Mesenchymal stem cell (in vitro differentiated cells and primary cell): ENCODE results near the gene LRRC37A.
"Not testable (repeated sequence)": the region's sequence is repeated elsewhere in the genome, so short reads cannot be mapped to it uniquely, and the experiment has no call there.

Experiments used
- DNase-seq: peaks from one replicate; pipeline ENCODE4 v3.0.0-alpha.2; 2013
- H2AFZ ChIP-seq: one replicate; pipeline ENCODE4 v1.6.1; 2013; ENCODE audit warnings: low read depth, mild to moderate bottlenecking, control low read depth, inconsistent platforms, low read length, moderate library complexity
- H2AK5ac ChIP-seq: 2 replicates; pipeline ENCODE4 v1.6.1; 2013; ENCODE audit warnings: low read length, moderate library complexity, mild to moderate bottlenecking, inconsistent platforms; ENCODE audit not compliant: severe bottlenecking
- H2BK120ac ChIP-seq: one replicate; pipeline ENCODE4 v1.6.1; 2013; ENCODE audit warnings: low read depth, mild to moderate bottlenecking, inconsistent platforms, low read length, moderate library complexity
- H2BK12ac ChIP-seq, 2 experiments: one replicate each; pipeline ENCODE4 v1.6.1; 2013; ENCODE audit warnings: inconsistent platforms in 2 of 2, low read length in 2 of 2, mild to moderate bottlenecking in 2 of 2, moderate library complexity in 2 of 2, control low read depth in 1 of 2
- H2BK15ac ChIP-seq: one replicate; pipeline ENCODE4 v1.6.1; 2013; ENCODE audit warnings: mild to moderate bottlenecking, low read depth, inconsistent platforms; ENCODE audit not compliant: poor library complexity, severe bottlenecking
- H2BK5ac ChIP-seq: 2 replicates; pipeline ENCODE4 v1.6.1; 2013; ENCODE audit warnings: low read depth, mild to moderate bottlenecking, low read length, control low read depth, inconsistent platforms; ENCODE audit not compliant: poor library complexity, severe bottlenecking
- H3K14ac ChIP-seq, 2 experiments: one replicate each; pipeline ENCODE4 v1.6.1; 2013; ENCODE audit warnings: inconsistent platforms in 2 of 2, low read length in 2 of 2, control low read depth in 1 of 2, mild to moderate bottlenecking in 1 of 2, moderate library complexity in 1 of 2
- H3K18ac ChIP-seq, 2 experiments: one replicate each; pipeline ENCODE4 v1.6.1; 2013; ENCODE audit warnings: inconsistent platforms in 2 of 2, low read length in 2 of 2, control low read depth in 1 of 2, low read depth in 1 of 2, mild to moderate bottlenecking in 1 of 2
- H3K23ac ChIP-seq, 2 experiments: one replicate each; pipeline ENCODE4 v1.6.1; 2013; ENCODE audit warnings: inconsistent platforms in 2 of 2, low read length in 2 of 2, mild to moderate bottlenecking in 2 of 2, moderate library complexity in 2 of 2, control low read depth in 1 of 2
- H3K27ac ChIP-seq: 2 replicates; pipeline ENCODE4 v1.5.1; 2013; ENCODE audit warnings: mild to moderate bottlenecking, moderate library complexity, low read length, control low read depth, inconsistent platforms; ENCODE audit not compliant: poor library complexity, severe bottlenecking
- H3K27me3 ChIP-seq, 2 experiments: 2 replicates each; pipeline versions ENCODE4 v1.6.1 to v1.7.0; 2013; ENCODE audit warnings: low read length in 2 of 2, mild to moderate bottlenecking in 2 of 2, moderate library complexity in 2 of 2, control low read depth in 1 of 2, inconsistent platforms in 1 of 2; ENCODE audit not compliant: control insufficient read depth in 1 of 2, insufficient read depth in 1 of 2
- H3K36me3 ChIP-seq, 2 experiments: 2 replicates each; pipeline versions ENCODE4 v1.6.1 to v1.7.0; 2013; ENCODE audit warnings: low read length in 2 of 2, control low read depth in 1 of 2, inconsistent platforms in 1 of 2, low read depth in 1 of 2, mild to moderate bottlenecking in 1 of 2; ENCODE audit not compliant: insufficient read depth in 2 of 2, control insufficient read depth in 1 of 2
- H3K4ac ChIP-seq, 2 experiments: one replicate each; pipeline ENCODE4 v1.6.1; 2013; ENCODE audit warnings: inconsistent platforms in 2 of 2, low read length in 2 of 2, mild to moderate bottlenecking in 2 of 2, moderate library complexity in 2 of 2, control low read depth in 1 of 2, low read depth in 1 of 2
- H3K4me1 ChIP-seq: 2 replicates; pipeline ENCODE4 v1.6.1; 2013; ENCODE audit warnings: low read depth, low read length, control low read depth; ENCODE audit not compliant: control insufficient read depth, insufficient read depth
- H3K4me2 ChIP-seq: 2 replicates; pipeline ENCODE4 v1.6.1; 2013; ENCODE audit warnings: low read length, mild to moderate bottlenecking, inconsistent platforms; ENCODE audit not compliant: poor library complexity, severe bottlenecking
- H3K4me3 ChIP-seq, 2 experiments: 2 replicates each; pipeline versions ENCODE4 v1.5.1 to v1.7.0; 2013; ENCODE audit warnings: low read length in 2 of 2, mild to moderate bottlenecking in 2 of 2, control low read depth in 1 of 2, low read depth in 1 of 2; ENCODE audit not compliant: insufficient read depth in 1 of 2
- H3K79me1 ChIP-seq: replicated peaks from 2 replicates; pipeline ENCODE4 v1.6.1; 2013; ENCODE audit warnings: mild to moderate bottlenecking, control low read depth, low read length, inconsistent platforms; ENCODE audit not compliant: poor library complexity, severe bottlenecking
- H3K9ac ChIP-seq: 2 replicates; pipeline ENCODE4 v1.7.0; 2013; ENCODE audit warnings: mild to moderate bottlenecking, low read length, moderate library complexity
- H3K9me3 ChIP-seq: 2 replicates; pipeline ENCODE4 v1.7.0; 2013; ENCODE audit warnings: mild to moderate bottlenecking, low read length; ENCODE audit not compliant: control insufficient read depth
- H4K8ac ChIP-seq: one replicate; pipeline ENCODE4 v1.6.1; 2013; ENCODE audit warnings: inconsistent platforms, mild to moderate bottlenecking, low read length, moderate library complexity
- H4K91ac ChIP-seq: one replicate; pipeline ENCODE4 v1.6.1; 2013; ENCODE audit warnings: mild to moderate bottlenecking, low read length, inconsistent platforms
- WGBS: methylation state at CpG from one replicate; pipeline ENCODE4 v1.1.7; 2013; ENCODE audit warnings: mixed read lengths; 5-methylcytosine and 5-hydroxymethylcytosine counted together

The LRRC37A gene

DNA sequence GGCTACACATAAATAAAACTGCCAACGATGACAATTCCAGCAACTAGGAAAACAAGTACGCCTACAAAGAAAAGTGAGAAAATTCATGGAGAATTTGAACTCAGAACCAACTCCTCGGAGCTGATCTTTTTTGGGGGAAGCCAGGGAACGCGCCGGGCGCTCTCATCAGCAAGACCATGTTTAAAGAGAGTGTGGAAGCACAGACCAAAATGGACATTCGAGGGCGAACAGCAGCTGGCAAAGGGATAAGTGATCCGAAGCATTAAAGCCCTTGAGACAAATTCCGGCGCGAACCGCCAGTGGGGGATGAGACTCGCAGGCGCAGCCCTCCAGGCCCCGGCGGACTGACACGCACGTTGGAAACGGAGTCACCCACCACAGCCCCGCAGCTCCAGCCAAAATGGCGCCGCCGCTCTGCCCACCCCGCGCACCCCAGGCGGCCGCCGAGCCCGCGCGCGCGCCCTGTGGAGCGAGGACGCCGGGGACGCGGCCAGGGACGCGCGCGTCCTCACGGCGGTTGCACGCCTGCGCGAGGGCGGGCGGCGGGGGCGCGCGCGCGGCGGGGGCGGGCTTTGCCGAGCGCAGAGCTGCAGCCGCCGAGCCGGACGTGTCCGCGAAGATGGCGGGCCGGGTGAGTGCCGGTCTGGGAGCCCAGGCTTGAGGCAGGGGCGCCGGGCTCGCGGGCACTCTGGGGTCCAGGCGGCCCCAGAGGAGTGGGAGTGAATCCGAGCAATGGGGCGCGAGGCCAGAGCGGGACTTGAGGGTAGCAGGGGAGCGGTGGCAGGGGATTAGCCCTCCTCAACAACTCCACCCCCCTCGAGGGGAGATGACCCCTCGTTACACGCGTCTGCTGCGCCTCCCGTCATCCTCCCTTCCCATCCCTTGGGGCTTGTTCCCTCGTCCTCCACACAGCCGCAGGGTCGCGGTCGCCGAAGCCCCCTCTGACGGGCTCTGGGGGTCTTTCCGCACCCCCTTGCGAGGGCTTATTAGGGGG is 77.6 kb downstream of the LRRC37A start:
- not testable (repeated sequence) for H3K27ac ChIP-seq, H2BK5ac ChIP-seq, H3K4me2 ChIP-seq, H3K27me3 ChIP-seq, H4K91ac ChIP-seq, H3K79me1 ChIP-seq, H2AK5ac ChIP-seq, H3K23ac ChIP-seq, H2BK15ac ChIP-seq, H3K14ac ChIP-seq, H3K36me3 ChIP-seq, H3K18ac ChIP-seq, H2BK12ac ChIP-seq, H2AFZ ChIP-seq, H3K4ac ChIP-seq, H3K4me1 ChIP-seq, H2BK120ac ChIP-seq, H3K4me3 ChIP-seq, H4K8ac ChIP-seq, H3K9me3 ChIP-seq, DNase-seq, H3K9ac ChIP-seq
- WGBS, result no CpG with 5 or more reads among the region's 95 CpGs

DNA sequence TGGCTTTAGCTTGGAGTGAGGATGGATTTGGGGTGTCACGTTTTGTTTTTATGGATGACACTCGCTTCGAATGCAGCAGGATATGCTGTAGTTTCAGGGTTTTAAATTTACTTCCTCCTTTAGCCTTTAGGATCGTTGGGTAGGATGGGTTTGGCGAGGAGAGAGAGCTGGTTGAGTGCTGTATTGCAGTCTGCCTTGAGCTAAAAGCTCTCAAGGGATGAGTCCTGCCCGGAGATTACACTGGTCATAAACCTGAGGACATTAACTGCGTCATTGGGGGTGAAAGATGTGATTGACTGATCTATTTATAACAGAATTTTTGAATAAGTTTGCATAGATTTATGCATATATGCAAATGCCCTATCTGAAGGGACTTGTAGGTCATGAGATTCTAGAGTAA is 78.5 kb downstream of the LRRC37A start:
- H3K23ac ChIP-seq, H2BK15ac ChIP-seq, H2AK5ac ChIP-seq, H3K14ac ChIP-seq, H3K9me3 ChIP-seq, H4K91ac ChIP-seq, H3K4ac ChIP-seq, H2BK12ac ChIP-seq, H3K4me1 ChIP-seq, H3K18ac ChIP-seq, H3K36me3 ChIP-seq, H3K9ac ChIP-seq, H3K27me3 ChIP-seq, H3K79me1 ChIP-seq, H3K27ac ChIP-seq, H4K8ac ChIP-seq, DNase-seq, H2BK120ac ChIP-seq, H3K4me2 ChIP-seq, H2AFZ ChIP-seq, H2BK5ac ChIP-seq, H3K4me3 ChIP-seq: not testable (repeated sequence)
- WGBS, result no CpG with 5 or more reads among the region's 7 CpGs

DNA sequence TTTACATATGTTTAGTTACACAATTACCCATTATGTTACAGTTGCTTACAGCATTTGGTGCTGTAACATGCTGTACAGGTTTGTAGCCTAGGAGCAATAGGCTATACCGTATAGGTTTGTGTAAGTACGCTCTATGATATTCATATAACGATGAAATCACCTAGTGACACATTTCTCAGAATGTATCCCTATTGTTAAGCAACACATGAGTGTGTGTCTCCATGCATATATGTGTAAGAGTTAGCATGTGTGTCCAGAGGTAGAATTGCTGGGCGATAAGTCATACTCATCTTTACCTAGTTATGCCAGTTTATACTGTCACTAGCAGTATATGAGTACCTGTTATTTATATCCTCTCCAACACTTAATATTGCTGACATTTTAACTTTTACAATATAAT is 88.2 kb downstream of the LRRC37A start:
- not testable (repeated sequence) for H3K23ac ChIP-seq, H3K9me3 ChIP-seq, H3K27me3 ChIP-seq, H3K14ac ChIP-seq, H3K4me3 ChIP-seq, DNase-seq, H3K4me1 ChIP-seq, H2BK15ac ChIP-seq, H2BK120ac ChIP-seq, H2BK5ac ChIP-seq, H2BK12ac ChIP-seq, H3K4ac ChIP-seq, H3K36me3 ChIP-seq, H2AK5ac ChIP-seq, H3K4me2 ChIP-seq, H3K79me1 ChIP-seq, H4K91ac ChIP-seq, H3K27ac ChIP-seq, H3K18ac ChIP-seq, H2AFZ ChIP-seq, H4K8ac ChIP-seq, H3K9ac ChIP-seq
- no CpG with 5 or more reads among the region's 4 CpGs for WGBS

DNA sequence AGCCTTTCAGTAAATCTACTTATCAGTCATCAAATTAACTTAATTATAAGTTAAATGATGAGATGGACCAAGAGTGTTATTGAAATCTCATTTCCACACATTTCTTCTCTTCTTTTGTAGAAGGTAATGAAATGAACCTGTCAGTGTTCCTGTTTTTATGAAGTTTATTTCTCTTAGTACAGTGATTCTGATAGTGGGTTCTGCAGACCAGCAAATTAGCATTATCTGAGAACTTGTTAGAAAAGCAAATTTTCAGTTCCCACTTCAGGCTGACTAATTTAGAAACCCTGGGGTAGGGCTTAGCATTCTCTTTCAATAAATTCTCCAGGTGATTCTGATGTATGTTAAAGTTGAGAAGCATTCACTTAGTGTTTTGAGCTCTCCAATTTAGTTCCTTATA is 90.6 kb downstream of the LRRC37A start:
- not testable (repeated sequence) for H4K8ac ChIP-seq, H3K4me2 ChIP-seq, H3K14ac ChIP-seq, H3K79me1 ChIP-seq, H3K4ac ChIP-seq, H3K18ac ChIP-seq, H3K9me3 ChIP-seq, H2BK5ac ChIP-seq, H3K4me1 ChIP-seq, H3K27me3 ChIP-seq, H3K23ac ChIP-seq, H3K27ac ChIP-seq, H2BK120ac ChIP-seq, H2BK12ac ChIP-seq, H3K36me3 ChIP-seq, H2AK5ac ChIP-seq, DNase-seq, H2AFZ ChIP-seq, H3K4me3 ChIP-seq, H3K9ac ChIP-seq, H2BK15ac ChIP-seq, H4K91ac ChIP-seq
